Peyer's patch (tissue), 4 donors: Measurements from ENCODE around the gene KLHDC8B.

Source experiments
- CTCF ChIP-seq, 6 experiments: fragments of 450-650 bp in 4 of 6; fragments of 200-600 bp in 2 of 6; sonication (generic) in 1 of 6; IDR thresholded peaks; one replicate each; pipeline ENCODE4 v1.5.1; 2017 to 2019; ENCODE audit warnings: antibody characterized with exemption in 6 of 6, mild to moderate bottlenecking in 3 of 6, moderate library complexity in 1 of 6
- POLR2A ChIP-seq, 2 donors: fragments of 450-650 bp; IDR thresholded peaks; one replicate each; pipeline ENCODE4 v1.5.1; 2017; ENCODE audit warnings: antibody characterized with exemption in 2 of 2, mild to moderate bottlenecking in 2 of 2, moderate library complexity in 2 of 2

- TF ChIP-seq CTCF (IDR thresholded peaks at IDR 0.05) = no peak
- TF ChIP-seq POLR2A (IDR thresholded peaks at IDR 0.05) = no peak
Measured at GRCh38 chr3:49162751-49163419, 8.5 kb upstream of the KLHDC8B start.
